NCI-H82 treated with DMSO at 0.1 percent for 48 hours (cell line): Measurements from ENCODE around the gene SLC3A2.

Experiments used
- DNase-seq: peaks from one replicate; lab custom pipeline; 2025; ENCODE audit not compliant: unreplicated experiment; lab: John Stamatoyannopoulos, UW

SLC3A2 gene

DNA sequence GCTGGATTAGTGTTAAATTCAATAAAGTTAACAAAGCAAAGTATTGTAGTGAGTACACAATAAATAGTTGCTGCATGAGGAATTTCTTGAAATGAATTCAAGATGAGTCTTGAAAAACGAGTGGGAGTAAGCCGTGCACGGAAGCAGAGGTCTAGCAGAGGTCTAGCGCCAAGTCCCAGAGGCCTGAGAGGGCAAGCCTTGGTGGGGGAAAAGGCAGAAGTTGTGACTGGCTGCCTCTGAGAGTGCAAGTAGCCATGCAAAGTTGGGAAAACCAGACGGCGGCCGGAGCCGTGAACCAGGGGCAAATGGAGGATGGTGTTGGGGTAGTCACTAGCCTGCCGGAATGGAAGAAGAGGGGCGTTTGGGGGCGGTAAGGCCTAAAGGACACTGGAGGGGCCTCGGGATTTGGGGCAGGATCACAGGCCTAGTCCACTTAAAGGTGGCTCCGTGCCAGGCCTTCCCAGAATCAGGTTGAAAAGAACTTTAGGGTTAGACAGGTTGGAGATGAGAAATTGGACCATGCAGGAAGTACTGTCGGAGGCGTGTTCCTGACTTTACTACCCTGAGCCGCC lies 379 bp upstream of the SLC3A2 start:
- no peak for DNase-seq

GRCh38 chr11:62881579-62882430 lies 1.1 kb downstream of the SLC3A2 start:
- DNase-seq: peak; percentile 54

- DNase-seq: no peak
These were observed 1.7 kb downstream of the SLC3A2 start for GRCh38 chr11:62882431-62882749.

GRCh38 chr11:62882788-62883501 lies 2.2 kb downstream of the SLC3A2 start:
- DNase-seq: no peak

DNA sequence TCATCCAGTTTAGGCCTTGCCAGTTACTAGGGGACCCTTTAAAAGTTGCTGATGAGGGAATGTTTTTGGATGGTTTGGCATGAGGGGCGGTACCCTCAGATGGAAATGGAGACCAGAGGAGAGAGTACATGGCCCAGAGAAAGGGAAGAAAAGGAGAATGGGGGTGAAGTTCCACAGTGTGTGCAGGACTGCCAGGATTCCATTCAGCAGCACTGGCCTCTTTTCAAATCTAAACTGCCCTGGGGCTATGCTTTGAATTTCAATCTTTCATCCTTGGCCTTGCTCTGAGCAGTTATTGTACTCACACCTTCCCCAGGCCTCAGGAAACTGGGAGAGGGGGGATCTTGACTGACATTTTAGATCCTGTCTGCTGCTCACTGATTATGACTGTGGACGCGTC lies 3.0 kb downstream of the SLC3A2 start:
- no peak for DNase-seq

DNA sequence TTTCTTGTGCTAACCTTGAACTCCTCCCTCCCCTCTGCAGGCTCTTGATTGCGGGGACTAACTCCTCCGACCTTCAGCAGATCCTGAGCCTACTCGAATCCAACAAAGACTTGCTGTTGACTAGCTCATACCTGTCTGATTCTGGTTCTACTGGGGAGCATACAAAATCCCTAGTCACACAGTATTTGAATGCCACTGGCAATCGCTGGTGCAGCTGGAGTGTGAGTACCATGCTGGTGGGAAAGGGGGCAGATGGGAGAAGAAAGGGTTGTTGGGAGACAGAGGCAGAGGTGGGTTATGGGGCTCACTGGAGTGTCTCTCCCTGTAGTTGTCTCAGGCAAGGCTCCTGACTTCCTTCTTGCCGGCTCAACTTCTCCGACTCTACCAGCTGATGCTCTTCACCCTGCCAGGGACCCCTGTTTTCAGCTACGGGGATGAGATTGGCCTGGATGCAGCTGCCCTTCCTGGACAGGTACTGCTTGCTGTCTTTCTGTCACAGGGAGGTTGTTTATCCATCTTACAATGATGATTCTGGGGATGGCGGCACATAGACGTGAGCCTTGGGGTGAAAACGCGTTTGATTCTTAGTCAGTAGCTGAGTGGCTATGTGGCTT lies 4.5 kb downstream of the SLC3A2 start:
- no peak for DNase-seq

DNA sequence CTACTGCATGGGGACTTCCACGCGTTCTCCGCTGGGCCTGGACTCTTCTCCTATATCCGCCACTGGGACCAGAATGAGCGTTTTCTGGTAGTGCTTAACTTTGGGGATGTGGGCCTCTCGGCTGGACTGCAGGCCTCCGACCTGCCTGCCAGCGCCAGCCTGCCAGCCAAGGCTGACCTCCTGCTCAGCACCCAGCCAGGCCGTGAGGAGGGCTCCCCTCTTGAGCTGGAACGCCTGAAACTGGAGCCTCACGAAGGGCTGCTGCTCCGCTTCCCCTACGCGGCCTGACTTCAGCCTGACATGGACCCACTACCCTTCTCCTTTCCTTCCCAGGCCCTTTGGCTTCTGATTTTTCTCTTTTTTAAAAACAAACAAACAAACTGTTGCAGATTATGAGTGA lies 7.7 kb downstream of the SLC3A2 start:
- DNase-seq: no peak

GRCh38 chr11:62889126-62889483 lies 8.4 kb downstream of the SLC3A2 start:
- no peak for DNase-seq

DNA sequence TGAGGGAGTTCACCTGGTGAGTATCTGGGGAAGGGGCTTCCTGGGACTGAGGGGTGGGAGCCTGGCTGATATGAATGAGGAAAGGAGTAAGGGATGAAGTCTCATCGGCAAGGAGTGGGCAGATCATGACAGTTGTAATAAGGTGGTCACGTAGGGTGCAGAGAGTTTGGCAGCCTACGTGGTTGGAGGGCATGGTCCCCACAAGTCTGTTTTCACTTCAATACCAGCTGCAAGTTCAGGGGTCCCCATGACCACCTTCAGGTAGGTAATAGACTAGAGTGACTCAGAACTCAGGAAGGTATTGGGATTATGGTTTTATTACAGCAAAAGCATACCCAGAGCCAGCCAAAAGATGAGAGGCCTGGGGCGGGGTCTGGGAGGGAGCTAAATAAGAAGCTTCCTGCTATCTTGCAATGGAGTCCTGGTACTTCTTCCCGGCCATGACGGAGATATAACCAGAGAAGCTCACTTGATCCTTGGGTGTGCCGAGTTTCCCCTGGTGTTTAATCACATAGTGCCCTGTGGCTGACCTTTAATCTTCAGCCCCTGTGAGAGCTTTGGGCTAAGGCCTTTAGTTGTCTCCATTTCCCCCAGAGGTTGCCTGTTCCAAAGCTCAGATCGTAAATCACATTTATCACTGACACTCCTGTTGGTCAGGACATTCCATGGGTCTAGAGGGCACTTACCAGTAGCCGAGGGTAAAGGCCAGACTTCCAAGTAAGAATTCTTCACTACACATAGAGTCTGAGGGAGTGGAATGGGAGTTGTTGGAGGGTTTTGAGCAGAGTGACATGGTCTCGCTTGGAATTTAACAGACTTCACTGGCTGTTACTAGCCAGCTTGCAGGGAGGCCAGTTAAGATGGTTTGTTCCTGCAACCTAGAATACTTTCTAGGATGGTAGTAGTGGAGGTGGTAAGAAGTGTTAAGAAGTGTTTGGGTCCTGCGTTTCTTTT lies 9.1 kb downstream of the SLC3A2 start:
- no peak for DNase-seq

DNA sequence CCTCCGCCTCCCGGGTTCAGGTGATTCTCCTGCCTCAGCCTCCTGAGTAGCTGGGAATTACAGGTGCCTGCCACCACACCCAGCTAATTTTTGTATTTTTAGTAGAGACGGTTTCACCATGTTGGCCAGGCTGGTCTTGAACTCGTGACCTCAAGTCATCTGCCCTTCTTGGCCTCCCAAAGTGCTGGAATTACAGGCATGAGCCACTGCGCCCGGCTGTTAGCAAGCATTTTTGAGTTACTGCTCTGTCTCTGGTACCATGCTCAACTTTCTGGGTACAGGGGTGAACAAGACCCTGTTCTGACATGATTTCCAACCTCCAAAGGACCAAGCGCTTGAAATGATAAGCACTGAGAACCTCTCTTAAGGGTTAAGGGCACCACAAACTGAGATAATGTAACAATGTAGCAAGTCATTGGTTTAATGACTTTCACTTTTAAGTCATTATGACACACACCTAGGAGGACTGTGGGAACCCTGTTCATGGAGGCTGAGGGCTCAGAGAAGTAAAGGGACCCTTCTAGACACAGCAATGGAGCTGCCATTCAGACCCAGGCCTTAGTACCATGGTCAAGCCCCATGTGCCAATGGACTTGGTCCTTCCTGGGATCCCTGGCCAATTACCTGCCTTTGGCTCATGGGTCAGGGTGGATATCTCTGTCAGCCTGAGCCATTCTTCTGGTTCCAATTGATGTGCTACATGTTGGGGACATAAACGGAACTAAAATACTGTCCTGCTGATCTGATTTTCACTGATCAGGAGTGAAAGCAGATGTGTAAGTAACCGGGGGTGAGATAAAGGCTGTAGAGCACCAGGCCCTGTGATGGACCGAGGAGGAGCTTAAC lies 11.6 kb downstream of the SLC3A2 start:
- DNase-seq: no peak

DNA sequence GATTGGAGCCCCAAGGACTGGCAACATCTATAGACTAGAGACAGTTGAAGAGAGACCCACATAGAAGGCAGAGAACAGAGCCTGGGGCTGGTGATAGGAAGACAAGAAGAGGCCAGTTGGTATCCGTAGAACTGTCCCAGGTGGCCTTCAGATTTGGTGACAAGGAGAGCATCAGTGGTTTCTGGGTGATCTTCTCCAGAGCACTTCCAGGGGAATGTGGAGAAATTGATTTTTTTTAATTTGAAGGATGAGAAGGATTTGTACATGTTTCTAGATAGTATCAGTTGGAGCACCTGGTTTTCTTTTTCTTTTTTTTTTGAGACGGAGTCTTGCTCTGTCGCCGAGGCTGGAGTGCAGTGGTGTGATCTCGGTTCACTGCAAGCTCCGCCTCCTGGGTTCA lies 14.8 kb downstream of the SLC3A2 start:
- DNase-seq: no peak

GRCh38 chr11:62896049-62896448 lies 15.4 kb downstream of the SLC3A2 start:
- no peak for DNase-seq

DNA sequence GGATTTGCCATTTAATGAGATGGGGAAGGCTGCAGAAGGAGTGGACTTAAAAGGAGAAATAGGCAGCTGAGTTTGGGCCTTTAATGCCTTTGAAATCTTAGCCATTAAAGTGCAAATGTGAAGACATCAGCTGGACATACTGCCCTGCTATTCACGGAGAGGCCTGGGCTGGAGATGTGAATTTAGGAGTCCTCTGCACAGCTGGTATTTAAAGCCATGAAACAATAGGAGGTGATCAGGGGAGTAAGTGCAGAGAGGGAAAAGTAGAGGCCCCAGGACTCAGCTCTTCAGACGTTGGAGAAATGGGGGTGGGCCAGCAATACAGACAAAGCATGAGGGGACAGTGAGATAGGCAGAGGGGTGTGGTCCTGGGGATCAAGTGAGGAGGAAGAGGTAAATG lies 16.6 kb downstream of the SLC3A2 start:
- DNase-seq: no peak

DNA sequence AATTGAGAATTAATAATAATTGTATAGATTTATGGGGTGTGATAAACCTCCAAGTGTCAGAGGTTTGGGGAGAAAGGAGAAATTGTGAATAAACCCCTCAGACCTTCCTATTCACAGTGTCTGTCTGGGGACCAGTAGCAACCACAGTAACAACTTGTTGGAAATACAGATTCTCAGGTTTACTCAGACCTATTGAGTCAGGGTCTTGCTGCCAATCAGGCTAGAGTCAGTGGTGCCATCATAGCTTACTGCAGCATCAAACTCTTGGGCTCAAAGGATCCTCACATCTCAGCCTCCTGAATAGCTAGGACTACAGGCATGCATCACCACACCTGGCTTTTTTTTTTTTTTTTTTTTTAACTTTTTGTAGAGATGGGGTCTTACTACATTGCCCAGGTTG lies 17.3 kb downstream of the SLC3A2 start:
- DNase-seq: no peak

- DNase-seq: no peak
These were observed 22.2 kb downstream of the SLC3A2 start for GRCh38 chr11:62902932-62903331.

- no peak for DNase-seq
These were observed 24.6 kb downstream of the SLC3A2 start for GRCh38 chr11:62905296-62905695.

DNA sequence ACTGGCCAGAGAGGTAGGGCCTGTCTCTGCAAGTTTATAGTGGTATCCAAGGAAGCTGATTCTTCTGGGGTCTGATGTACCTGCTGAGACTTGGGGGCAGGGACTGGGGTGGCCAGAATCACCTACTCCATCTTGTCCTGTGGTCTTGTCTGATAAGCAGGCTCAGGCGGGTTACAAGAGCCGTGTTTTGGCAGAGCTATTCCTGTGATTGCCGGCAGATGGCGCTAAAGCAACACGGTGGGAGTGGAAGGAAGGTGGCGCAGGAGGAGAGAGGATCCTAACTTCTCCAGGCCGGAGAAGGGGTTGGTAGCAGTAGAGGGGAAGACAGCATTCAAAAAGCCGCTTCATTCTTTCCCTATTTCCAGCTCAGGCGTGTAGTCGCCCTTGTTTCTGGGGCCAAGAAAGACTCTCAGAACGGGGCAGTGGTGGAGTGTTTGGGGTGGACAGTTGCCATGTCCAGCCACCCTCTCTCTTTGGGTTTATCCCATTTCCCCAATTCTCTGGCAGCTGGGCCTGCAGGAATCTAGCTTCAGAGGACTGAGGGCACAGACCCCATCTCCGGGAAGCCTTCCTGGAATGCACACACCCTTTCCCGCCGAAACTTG lies 25.3 kb downstream of the SLC3A2 start:
- peak; percentile 36 for DNase-seq

- no peak for DNase-seq
These were observed 27.9 kb downstream of the SLC3A2 start for GRCh38 chr11:62908468-62909072.
